SHP77 treated with DMSO at 0.1 percent for 48 hours (cell line): ENCODE measurements around the gene NR4A2.

ENCODE experiments used
- DNase-seq: peaks from one replicate; lab custom pipeline; 2025; lab: John Stamatoyannopoulos, UW

NR4A2 gene

DNA sequence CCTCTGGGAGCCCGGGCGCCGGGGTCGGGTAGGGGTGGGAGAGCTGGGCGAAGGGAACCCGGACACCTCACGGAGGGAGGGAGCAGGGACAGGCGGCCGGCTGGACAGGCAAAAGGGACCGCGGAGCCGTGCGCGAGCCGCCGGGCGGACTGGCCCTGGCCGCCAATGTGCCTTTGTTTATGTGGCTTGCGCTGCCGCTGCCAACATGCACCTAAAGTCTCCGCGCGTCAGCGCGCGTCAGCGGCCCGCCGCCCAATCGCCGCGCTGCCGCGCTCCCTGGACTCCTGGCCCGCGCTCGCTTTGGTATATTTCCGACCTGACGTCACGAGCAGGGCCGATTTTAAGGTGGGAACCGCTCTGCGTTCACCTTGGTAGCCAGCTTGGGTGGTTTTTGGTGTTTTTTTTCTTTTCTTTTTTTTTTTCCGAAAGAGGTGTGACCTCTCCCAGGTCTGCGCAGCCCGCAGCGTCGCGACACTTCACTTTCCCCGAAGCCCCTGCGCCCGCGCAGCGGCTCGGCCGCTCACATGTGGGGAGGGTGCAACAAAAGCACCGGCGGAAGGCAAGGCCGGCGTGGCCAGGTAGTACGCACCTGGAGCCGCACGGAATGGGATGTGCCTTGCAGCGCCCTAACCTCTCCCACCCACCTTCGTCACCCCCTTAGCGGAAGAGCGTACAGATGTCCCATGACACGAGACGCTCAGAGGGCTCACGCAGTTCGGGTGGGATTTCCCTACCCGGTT is at the start of gene NR4A2:
Gene NR4A2, minus strand, starts transcription at position 188 of the 740 bp plus-strand sequence. CDS start 2,535 bp downstream, outside the sequence.
- DNase-seq = peak; percentile 28

GRCh38 chr2:156380117-156380645 is 47.7 kb upstream of the NR4A2 start:
- no peak for DNase-seq

DNA sequence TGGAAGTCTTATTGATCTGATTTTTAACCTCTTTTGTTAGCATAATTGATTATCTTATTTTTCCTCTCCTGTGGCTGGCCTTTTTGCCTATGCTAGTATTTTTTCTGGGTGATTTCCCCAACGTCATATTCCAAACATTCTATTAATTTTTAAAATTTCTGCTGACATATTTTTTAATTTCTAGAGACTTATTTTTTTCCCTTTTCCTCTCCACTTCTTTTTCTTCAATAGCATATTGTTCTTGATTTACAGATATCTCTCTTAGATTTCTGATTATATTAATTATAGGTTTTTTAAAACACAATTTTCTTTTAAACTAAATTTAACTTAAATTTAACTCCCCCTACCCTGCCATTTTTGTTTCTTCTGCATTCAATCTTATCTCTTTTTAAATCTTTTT is 47.2 kb upstream of the NR4A2 start:
- DNase-seq = no peak

GRCh38 chr2:156379071-156379470 is 46.5 kb upstream of the NR4A2 start:
- DNase-seq = no peak

GRCh38 chr2:156366753-156367152 is 34.2 kb upstream of the NR4A2 start:
- no peak for DNase-seq

DNA sequence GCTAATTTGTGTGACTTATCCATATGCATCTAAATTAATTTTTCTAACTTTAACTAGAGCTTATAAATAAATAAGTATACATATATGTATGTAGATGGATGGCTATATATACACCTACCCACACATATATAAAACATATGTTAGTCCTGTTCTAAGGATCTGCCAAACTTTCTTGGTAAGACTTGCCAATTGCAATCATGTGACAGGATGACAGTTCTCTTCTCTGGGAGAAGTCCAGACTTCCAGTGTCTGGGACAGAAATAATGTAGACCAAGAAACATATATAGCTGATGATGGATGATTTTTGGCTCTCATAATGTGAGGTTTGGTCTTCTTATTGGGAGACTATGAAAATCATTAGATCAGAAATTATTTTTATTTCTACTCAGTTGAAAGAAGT is 30.6 kb upstream of the NR4A2 start:
- DNase-seq = no peak

GRCh38 chr2:156356014-156356754 is 23.7 kb upstream of the NR4A2 start:
- DNase-seq = no peak

GRCh38 chr2:156352911-156353310 is 20.4 kb upstream of the NR4A2 start:
- no peak for DNase-seq

- no peak for DNase-seq
Observed at GRCh38 chr2:156350374-156351142, 18.0 kb upstream of the NR4A2 start.

GRCh38 chr2:156349605-156350004 is 17.1 kb upstream of the NR4A2 start:
- DNase-seq = no peak

- no peak for DNase-seq
Observed at GRCh38 chr2:156349161-156349560, 16.6 kb upstream of the NR4A2 start.

DNA sequence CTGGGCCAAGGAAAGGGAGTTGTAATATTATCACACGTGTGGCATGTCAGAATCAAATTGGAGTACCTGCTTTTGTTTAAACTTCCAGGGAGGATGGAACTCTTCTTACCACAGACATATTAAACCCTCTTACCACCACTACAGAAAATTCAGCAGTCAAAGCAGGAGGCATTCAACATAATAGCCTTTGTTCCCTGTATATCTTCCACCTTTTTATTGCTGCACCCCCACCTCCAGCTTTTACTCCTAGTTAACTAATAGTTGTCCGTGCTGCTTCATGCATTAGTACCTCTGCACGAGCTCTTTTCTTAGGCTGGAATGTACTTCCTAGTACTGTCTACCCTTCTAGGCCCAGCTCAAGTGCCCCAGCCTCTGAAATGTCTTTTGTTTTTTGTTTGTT is 14.9 kb upstream of the NR4A2 start:
- DNase-seq = no peak

DNA sequence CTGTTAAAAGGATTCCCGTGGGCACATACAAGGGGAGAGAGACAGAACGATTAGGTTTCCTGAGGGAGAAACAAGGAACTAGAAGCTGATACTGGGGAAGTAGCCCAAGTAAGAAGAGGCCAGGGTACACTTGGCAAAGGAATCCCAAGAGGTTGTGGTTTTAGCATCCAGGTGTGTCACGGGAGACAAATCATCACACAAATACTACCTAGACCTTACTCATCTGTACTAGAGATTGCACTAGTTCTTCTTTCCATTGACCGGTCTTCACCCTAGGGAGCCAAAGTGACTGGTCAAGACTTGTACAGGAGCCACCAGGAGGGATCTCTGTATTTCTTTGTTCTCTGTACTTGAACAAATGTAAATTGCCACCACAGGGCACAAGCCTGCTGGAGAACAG is 14.2 kb upstream of the NR4A2 start:
- DNase-seq = no peak

DNA sequence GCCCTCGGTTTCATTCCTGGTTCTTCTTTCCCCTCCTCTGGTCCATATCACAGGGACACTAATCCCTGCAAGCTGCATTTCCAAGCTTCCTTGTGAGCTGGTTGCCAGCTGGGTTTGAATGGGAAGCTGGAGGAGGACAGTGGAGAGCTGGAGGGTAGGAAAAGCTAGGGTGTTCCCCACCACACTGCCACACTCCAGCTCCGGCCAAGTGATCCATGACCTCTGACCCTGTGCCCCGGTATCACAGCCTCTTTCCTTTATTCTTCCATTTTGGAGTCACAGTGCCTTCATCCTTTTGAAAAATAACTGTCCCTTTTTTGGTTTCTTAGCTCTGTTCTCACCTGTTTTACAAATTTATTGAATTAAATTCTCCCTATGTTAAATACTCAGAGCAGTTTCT is 13.1 kb upstream of the NR4A2 start:
- no peak for DNase-seq

DNA sequence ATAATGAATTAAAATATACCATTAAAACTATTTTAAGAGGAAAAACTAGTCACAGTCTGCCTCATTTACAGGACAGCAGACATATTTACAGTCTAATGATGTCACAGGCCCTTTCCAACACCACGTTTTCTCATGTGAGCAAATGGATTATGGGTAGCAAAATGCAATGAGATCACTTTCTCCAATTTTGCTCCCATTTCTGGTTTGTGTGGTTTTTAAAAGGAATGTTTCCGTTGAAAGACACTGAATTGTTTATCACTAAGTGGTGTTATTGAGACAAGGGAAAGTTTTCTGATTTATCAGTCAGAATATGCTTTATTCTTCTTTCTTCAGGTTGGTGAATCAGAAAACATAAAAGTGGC is 11.4 kb upstream of the NR4A2 start:
- no peak for DNase-seq

DNA sequence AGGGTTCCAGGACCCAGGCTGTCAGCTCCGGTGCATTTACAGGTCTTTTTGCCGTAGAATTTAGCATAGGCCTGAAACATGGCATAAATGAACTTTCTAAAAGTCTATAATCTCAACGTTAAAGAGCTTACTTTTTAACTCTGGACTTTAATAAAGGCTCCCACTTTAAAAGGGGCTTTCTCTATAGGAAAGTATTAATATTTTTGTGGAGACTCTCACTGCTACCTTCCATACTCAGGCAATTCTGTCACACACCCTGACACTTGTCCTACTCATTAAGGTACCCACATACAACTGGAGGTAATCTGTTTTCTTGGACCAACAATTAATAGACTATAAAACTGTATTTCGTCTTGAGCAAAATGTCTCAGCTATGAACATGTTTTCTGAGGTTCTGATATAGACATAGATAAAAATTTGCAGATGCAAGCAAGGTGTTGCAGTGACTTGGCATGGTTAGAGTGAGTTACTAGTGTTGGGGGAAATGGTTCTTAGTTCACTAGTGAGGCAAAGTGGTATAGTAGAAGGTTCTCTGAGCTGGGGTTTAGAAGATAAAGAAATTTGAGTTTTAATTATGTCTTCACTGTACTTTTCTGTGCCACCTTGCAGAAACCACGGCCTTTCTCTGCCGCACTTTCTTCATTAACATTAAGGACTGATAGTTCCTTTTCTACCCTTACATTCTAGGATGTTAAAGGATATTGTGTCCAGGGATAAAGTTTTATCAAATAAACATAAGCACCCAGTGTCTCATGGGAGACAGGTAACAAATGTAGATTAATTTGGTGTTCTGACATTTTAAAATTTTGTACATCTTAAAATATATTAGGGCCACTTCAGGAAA is 10.8 kb upstream of the NR4A2 start:
- DNase-seq = no peak

DNA sequence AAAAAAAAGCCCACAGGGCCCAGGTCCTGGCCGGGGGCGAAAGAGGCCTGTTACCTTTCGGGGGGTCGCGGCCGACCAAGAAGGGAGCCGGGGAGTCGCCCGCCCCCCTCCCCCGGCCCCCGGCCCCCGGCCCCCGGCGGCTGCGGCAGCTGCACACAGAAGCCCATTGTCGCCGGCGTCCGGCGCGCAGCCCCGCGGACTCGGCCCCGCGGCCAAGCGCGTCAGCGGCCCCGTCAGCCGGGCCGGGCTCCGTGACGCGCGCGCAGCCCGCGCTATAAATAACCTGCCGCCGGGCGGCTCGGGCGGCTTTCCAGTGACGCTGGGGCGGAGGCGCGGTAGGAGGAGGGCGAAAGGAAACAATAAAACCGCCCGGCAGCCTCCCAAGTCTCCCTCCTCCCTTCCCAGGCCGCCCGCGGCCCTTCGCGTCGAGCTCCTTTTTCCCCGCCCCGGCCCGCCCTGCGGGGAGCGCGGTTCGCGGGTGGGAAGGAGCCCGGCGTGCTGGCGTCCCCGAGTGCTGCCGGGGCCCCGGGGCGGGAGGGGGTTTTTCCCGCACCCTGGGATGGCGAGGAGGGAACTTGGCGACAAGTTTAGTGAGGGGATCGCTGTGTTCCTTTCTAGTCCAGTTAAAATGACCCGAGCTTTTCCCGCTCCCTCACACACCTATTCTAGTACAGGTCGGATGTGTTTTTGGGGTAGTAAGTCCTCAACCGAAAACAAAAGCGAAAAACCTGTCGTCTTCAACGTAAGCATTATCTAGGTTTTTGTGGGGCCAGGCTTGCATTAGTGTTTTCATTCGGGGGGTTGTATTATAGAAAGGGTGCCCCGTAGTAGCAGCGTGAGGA is 10.0 kb upstream of the NR4A2 start:
- DNase-seq = no peak

GRCh38 chr2:156341452-156342253 is 9.1 kb upstream of the NR4A2 start:
- peak; percentile 74 for DNase-seq

- DNase-seq = peak; percentile 66
Observed at GRCh38 chr2:156340804-156341451, 8.4 kb upstream of the NR4A2 start.
